T-helper 1 cell treated with Interleukin-12 subunit alpha and Interleukin-12 subunit beta and Interleukin-4 antibody, amounts not matched to agents 30 ng/mL and 1 ng/mL, for 36 hours (primary cell): ENCODE results near the gene SSTR4. TPM values are rescaled to one million over a fixed set of nuclear protein-coding genes. Genes with fewer than 3 reads are reported as not detected.

ENCODE experiments used
- intact Hi-C: fragments of 100-400 bp; cut with micrococcal nuclease; formaldehyde crosslinking; loops from one replicate; pipeline ENCODE4 v1.15.1; 2024
- total RNA-seq: library from RNA; stranded (reverse); gene quantifications from 2 replicates; pipeline ENCODE4 v1.2.3, GENCODE V29; 2022

The SSTR4 gene
- total RNA-seq, 1 donor from 2014 or later = not detected

- intact Hi-C loops = no loop called here
Measured at GRCh38 chr20:23084845-23085365, 49.8 kb downstream of the SSTR4 start.

GRCh38 chr20:23085436-23086055 is 50.4 kb downstream of the SSTR4 start:
- intact Hi-C loops = loop anchor here (1.0 to 2.0 kb wide), 2 partner anchors 57 to 264 kb away; no protein-coding TSS in a partner anchor

GRCh38 chr20:23086056-23086566 is 51.0 kb downstream of the SSTR4 start, which contains the start of gene CD93:
Gene CD93, minus strand, starts transcription at chr20:23086324. Its CDS starts 132 bp downstream, at chr20:23086192.
- intact Hi-C loops = loop anchor here (1.0 to 2.0 kb wide), 2 partner anchors 57 to 263 kb away; no protein-coding TSS in a partner anchor

GRCh38 chr20:23086931-23087411 is 51.9 kb downstream of the SSTR4 start:
- intact Hi-C loops = loop anchor here (1.0 to 2.0 kb wide), 2 partner anchors 56 to 262 kb away; no protein-coding TSS in a partner anchor

- intact Hi-C loops = loop anchor here (2.0 kb wide), 1 partner anchor 55 kb away; no protein-coding TSS in a partner anchor
Measured at GRCh38 chr20:23087587-23088251, 52.6 kb downstream of the SSTR4 start.

Other genes starting within 250 kb of the SSTR4 start
- not detected in 2 replicates for gene THBD, start 14.4 kb downstream of the SSTR4 start, total RNA-seq
- 5.5 and 5.9 TPM in 2 replicates for gene CD93, start 51.0 kb downstream of the SSTR4 start, total RNA-seq